ENCODE data around the gene CRLF2. TPM values are rescaled to one million over a fixed set of nuclear protein-coding genes. Genes with fewer than 3 reads are reported as not detected.

Gene CRLF2
- total and polyA plus RNA-seq, 2 of the 8 experiments (the other 6 are each of a cell fraction or from before 2014, with no cell fraction given): 0.06 TPM; not detected in 1

GRCh38 chrX:1190596-1191145 lies 21.8 kb downstream of the CRLF2 start (continued):
- TF ChIP-seq, protein P1, sequence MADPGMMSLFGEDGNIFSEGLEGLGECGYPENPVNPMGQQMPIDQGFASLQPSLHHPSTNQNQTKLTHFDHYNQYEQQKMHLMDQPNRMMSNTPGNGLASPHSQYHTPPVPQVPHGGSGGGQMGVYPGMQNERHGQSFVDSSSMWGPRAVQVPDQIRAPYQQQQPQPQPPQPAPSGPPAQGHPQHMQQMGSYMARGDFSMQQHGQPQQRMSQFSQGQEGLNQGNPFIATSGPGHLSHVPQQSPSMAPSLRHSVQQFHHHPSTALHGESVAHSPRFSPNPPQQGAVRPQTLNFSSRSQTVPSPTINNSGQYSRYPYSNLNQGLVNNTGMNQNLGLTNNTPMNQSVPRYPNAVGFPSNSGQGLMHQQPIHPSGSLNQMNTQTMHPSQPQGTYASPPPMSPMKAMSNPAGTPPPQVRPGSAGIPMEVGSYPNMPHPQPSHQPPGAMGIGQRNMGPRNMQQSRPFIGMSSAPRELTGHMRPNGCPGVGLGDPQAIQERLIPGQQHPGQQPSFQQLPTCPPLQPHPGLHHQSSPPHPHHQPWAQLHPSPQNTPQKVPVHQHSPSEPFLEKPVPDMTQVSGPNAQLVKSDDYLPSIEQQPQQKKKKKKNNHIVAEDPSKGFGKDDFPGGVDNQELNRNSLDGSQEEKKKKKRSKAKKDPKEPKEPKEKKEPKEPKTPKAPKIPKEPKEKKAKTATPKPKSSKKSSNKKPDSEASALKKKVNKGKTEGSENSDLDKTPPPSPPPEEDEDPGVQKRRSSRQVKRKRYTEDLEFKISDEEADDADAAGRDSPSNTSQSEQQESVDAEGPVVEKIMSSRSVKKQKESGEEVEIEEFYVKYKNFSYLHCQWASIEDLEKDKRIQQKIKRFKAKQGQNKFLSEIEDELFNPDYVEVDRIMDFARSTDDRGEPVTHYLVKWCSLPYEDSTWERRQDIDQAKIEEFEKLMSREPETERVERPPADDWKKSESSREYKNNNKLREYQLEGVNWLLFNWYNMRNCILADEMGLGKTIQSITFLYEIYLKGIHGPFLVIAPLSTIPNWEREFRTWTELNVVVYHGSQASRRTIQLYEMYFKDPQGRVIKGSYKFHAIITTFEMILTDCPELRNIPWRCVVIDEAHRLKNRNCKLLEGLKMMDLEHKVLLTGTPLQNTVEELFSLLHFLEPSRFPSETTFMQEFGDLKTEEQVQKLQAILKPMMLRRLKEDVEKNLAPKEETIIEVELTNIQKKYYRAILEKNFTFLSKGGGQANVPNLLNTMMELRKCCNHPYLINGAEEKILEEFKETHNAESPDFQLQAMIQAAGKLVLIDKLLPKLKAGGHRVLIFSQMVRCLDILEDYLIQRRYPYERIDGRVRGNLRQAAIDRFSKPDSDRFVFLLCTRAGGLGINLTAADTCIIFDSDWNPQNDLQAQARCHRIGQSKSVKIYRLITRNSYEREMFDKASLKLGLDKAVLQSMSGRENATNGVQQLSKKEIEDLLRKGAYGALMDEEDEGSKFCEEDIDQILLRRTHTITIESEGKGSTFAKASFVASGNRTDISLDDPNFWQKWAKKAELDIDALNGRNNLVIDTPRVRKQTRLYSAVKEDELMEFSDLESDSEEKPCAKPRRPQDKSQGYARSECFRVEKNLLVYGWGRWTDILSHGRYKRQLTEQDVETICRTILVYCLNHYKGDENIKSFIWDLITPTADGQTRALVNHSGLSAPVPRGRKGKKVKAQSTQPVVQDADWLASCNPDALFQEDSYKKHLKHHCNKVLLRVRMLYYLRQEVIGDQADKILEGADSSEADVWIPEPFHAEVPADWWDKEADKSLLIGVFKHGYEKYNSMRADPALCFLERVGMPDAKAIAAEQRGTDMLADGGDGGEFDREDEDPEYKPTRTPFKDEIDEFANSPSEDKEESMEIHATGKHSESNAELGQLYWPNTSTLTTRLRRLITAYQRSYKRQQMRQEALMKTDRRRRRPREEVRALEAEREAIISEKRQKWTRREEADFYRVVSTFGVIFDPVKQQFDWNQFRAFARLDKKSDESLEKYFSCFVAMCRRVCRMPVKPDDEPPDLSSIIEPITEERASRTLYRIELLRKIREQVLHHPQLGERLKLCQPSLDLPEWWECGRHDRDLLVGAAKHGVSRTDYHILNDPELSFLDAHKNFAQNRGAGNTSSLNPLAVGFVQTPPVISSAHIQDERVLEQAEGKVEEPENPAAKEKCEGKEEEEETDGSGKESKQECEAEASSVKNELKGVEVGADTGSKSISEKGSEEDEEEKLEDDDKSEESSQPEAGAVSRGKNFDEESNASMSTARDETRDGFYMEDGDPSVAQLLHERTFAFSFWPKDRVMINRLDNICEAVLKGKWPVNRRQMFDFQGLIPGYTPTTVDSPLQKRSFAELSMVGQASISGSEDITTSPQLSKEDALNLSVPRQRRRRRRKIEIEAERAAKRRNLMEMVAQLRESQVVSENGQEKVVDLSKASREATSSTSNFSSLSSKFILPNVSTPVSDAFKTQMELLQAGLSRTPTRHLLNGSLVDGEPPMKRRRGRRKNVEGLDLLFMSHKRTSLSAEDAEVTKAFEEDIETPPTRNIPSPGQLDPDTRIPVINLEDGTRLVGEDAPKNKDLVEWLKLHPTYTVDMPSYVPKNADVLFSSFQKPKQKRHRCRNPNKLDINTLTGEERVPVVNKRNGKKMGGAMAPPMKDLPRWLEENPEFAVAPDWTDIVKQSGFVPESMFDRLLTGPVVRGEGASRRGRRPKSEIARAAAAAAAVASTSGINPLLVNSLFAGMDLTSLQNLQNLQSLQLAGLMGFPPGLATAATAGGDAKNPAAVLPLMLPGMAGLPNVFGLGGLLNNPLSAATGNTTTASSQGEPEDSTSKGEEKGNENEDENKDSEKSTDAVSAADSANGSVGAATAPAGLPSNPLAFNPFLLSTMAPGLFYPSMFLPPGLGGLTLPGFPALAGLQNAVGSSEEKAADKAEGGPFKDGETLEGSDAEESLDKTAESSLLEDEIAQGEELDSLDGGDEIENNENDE (IDR thresholded peaks at IDR 0.05; ENCODE audit: insufficient replicate concordance, low read length): no peak
